ENCODE data around the gene GOLGA7B.

Gene GOLGA7B

GRCh38 chr10:97874332-97874731 is 24.7 kb downstream of the GOLGA7B start:
- H3K9ac ChIP-seq, result no peak overlapping the region
- H3K4me3 ChIP-seq (IDR thresholded peaks at IDR 0.05; ENCODE audit: insufficient read depth, low read depth, low read length), result no peak overlapping the region
- H3K4me1 ChIP-seq (ENCODE audit: low read depth, poor library complexity, severe bottlenecking), result peaks cover 7% of the 10 kb centered on the region
- no peak for TF ChIP-seq CTCF (conservative IDR thresholded peaks at IDR 0.05; ENCODE audit: low read depth, low read length)
- H4K20me1 ChIP-seq (ENCODE audit: insufficient read depth), result no peaks in the 10 kb centered on the region
- no peaks in the 10 kb centered on the region for H3K79me2 ChIP-seq (ENCODE audit: insufficient read depth, low read depth)
- no peak overlapping the region for H2AFZ ChIP-seq (ENCODE audit: low read depth)
- no peak overlapping the region for H3K27ac ChIP-seq
- no peaks in the 10 kb centered on the region for H3K27me3 ChIP-seq (ENCODE audit: insufficient read depth, low read depth)
- H3K36me3 ChIP-seq (ENCODE audit: insufficient read depth), result no peaks in the 10 kb centered on the region
- no peak overlapping the region for H3K4me2 ChIP-seq

GRCh38 chr10:97875391-97875790 is 25.7 kb downstream of the GOLGA7B start:
- Histone ChIP-seq H3K27me3 (ENCODE audit: insufficient read depth, low read depth) (no peaks in the 10 kb centered on the region), H3K4me3 (IDR thresholded peaks at IDR 0.05; ENCODE audit: insufficient read depth, low read depth, low read length) (no peak overlapping the region), H3K4me2 (no peak overlapping the region), H3K9ac (no peak overlapping the region), H2AFZ (ENCODE audit: low read depth) (no peak overlapping the region), H4K20me1 (ENCODE audit: insufficient read depth) (no peaks in the 10 kb centered on the region), H3K79me2 (ENCODE audit: insufficient read depth, low read depth) (no peaks in the 10 kb centered on the region), H3K36me3 (ENCODE audit: insufficient read depth) (no peaks in the 10 kb centered on the region), H3K4me1 (ENCODE audit: low read depth, poor library complexity, severe bottlenecking) (no peaks in the 10 kb centered on the region), H3K27ac (no peak overlapping the region)
- no peak for TF ChIP-seq CTCF (conservative IDR thresholded peaks at IDR 0.05; ENCODE audit: low read depth, low read length)

GRCh38 chr10:97876402-97876801 is 26.8 kb downstream of the GOLGA7B start:
- Histone ChIP-seq H3K4me2 (no peak overlapping the region), H3K36me3 (ENCODE audit: insufficient read depth) (no peaks in the 10 kb centered on the region), H3K79me2 (ENCODE audit: insufficient read depth, low read depth) (no peaks in the 10 kb centered on the region), H3K4me1 (ENCODE audit: low read depth, poor library complexity, severe bottlenecking) (no peaks in the 10 kb centered on the region), H3K27me3 (ENCODE audit: insufficient read depth, low read depth) (no peaks in the 10 kb centered on the region), H3K4me3 (IDR thresholded peaks at IDR 0.05; ENCODE audit: insufficient read depth, low read depth, low read length) (no peak overlapping the region), H4K20me1 (ENCODE audit: insufficient read depth) (no peaks in the 10 kb centered on the region), H3K9ac (no peak overlapping the region), H3K27ac (no peak overlapping the region), H2AFZ (ENCODE audit: low read depth) (no peak overlapping the region)
- no peak for TF ChIP-seq CTCF (conservative IDR thresholded peaks at IDR 0.05; ENCODE audit: low read depth, low read length)

- Histone ChIP-seq H3K4me3 (IDR thresholded peaks at IDR 0.05; ENCODE audit: insufficient read depth, low read depth, low read length) (no peak overlapping the region), H2AFZ (ENCODE audit: low read depth) (peak overlapping the region; percentile 2; the same call in 1 of the 2 replicates), H3K36me3 (ENCODE audit: insufficient read depth) (no peaks in the 10 kb centered on the region), H3K9ac (no peak overlapping the region), H3K27me3 (ENCODE audit: insufficient read depth, low read depth) (no peaks in the 10 kb centered on the region), H4K20me1 (ENCODE audit: insufficient read depth) (no peaks in the 10 kb centered on the region), H3K4me2 (no peak overlapping the region), H3K27ac (no peak overlapping the region), H3K79me2 (ENCODE audit: insufficient read depth, low read depth) (no peaks in the 10 kb centered on the region), H3K4me1 (ENCODE audit: low read depth, poor library complexity, severe bottlenecking) (no peaks in the 10 kb centered on the region)
- no peak for TF ChIP-seq CTCF (conservative IDR thresholded peaks at IDR 0.05; ENCODE audit: low read depth, low read length)
Measured at GRCh38 chr10:97879241-97879640, 29.6 kb downstream of the GOLGA7B start.

Measured in KMS-11 (cell line).